ENCODE measurements around the gene FRAT2. TPM values are rescaled to one million over a fixed set of nuclear protein-coding genes. Genes with fewer than 3 reads are reported as not detected.

FRAT2 gene
- total and polyA plus RNA-seq, 2 of the 4 experiments (the other 2 are of a cell fraction) = 2.0 to 2.5 TPM

DNA sequence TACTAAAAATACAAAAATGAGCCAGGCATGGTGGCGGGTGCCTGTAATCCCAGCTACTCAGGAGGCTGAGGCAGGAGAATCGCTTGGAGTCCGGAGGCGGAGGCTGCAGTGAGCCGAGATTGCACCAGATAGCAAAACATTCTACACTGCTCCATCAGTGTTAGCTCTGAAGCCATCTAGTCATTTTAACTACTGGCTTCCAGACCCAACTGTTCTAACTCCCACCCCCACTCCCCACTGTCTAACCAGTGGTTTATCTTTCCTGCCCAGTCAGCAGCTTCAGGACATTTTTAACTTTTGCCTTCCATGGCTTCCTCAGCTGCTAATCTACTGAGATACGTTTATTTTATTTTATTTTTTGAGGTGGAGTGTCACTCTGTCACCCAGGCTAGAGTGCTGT lies 21.6 kb downstream of the FRAT2 start:
- no peaks in the 10 kb centered on the region for H3K27me3 ChIP-seq (ENCODE audit: control insufficient read depth, insufficient read depth, low read length)
- no peaks in the 10 kb centered on the region for H3K36me3 ChIP-seq (ENCODE audit: control insufficient read depth, insufficient read depth, low read length)
- in situ Hi-C loops (cut with MboI; ENCODE audit: low sequenced_read_pairs) (no loop called here), dilution Hi-C loops (cut with HindIII; ENCODE audit: low sequenced_read_pairs, unreplicated experiment) (no loop called here), intact Hi-C loops (cut with micrococcal nuclease) (no loop called here)
- no peak overlapping the region for H3K9ac ChIP-seq (ENCODE audit: low read depth, low read length)
- POLR2A ChIA-PET (ENCODE audit: unreplicated experiment) = no interaction called here
- no peak overlapping the region for H2BK5ac ChIP-seq (ENCODE audit: low read depth, low read length, poor library complexity, severe bottlenecking)
- H2BK20ac ChIP-seq (ENCODE audit: low read depth, low read length) = no peak overlapping the region
- H3K4me3 ChIP-seq (ENCODE audit: insufficient read depth, low read depth, low read length) = no peak overlapping the region
- no peak overlapping the region for H2AK9ac ChIP-seq (replicated peaks; ENCODE audit: low read depth, low read length, poor library complexity)
- H3K18ac ChIP-seq (ENCODE audit: low read depth, low read length) = no peak overlapping the region
- H3K9me3 ChIP-seq (ENCODE audit: control insufficient read depth, insufficient read depth, low read length) = no peaks in the 10 kb centered on the region
- no peak overlapping the region for H4K91ac ChIP-seq (ENCODE audit: insufficient read depth, low read depth, low read length)
- no peak overlapping the region for H2BK120ac ChIP-seq (ENCODE audit: low read depth, low read length)
- no peaks in the 10 kb centered on the region for H3K79me1 ChIP-seq (ENCODE audit: low read depth in 1 of 2, low read length in 2 of 2)
- BruUV-seq (replicated peaks) = no TSS peak
- no peak overlapping the region for H3K56ac ChIP-seq (ENCODE audit: extremely low read depth, insufficient read depth, low read length)
- no peak overlapping the region for H3K14ac ChIP-seq (replicated peaks; ENCODE audit: low read depth, low read length)
- no peak overlapping the region for H2AFZ ChIP-seq (replicated peaks; ENCODE audit: low read length, poor library complexity)
- CTCF ChIA-PET = no interaction called here
- TF ChIP-seq RCOR1 (IDR thresholded peaks at IDR 0.05; ENCODE audit: insufficient replicate concordance, low read length) (no peak), MAZ (IDR thresholded peaks at IDR 0.05; ENCODE audit: borderline replicate concordance, low read depth, low read length) (no peak), FOS (IDR thresholded peaks at IDR 0.05; ENCODE audit: low read depth, low read length) (no peak), MXI1 (IDR thresholded peaks at IDR 0.05; ENCODE audit: borderline replicate concordance, low read depth, low read length) (no peak), BHLHE40 (IDR thresholded peaks at IDR 0.05; ENCODE audit: low read depth, low read length) (no peak), CHD1 (IDR thresholded peaks at IDR 0.05; ENCODE audit: low read depth, low read length) (no peak), CEBPB (IDR thresholded peaks at IDR 0.05; ENCODE audit: low read depth, low read length) (no peak), RAD21 (IDR thresholded peaks at IDR 0.05; ENCODE audit: low read length) (no peak), NFE2L2 (IDR thresholded peaks at IDR 0.05; ENCODE audit: low read depth, low read length) (no peak), RFX5 (IDR thresholded peaks at IDR 0.05; ENCODE audit: low read depth, low read length) (no peak), MAFK (IDR thresholded peaks at IDR 0.05; ENCODE audit: low read depth, low read length) (no peak), SMC3 (IDR thresholded peaks at IDR 0.05; ENCODE audit: low read depth, low read length) (no peak), POLR2A (IDR thresholded peaks at IDR 0.05; ENCODE audit: low read depth, low read length) (no peak)
- TF ChIP-seq, protein P1, sequence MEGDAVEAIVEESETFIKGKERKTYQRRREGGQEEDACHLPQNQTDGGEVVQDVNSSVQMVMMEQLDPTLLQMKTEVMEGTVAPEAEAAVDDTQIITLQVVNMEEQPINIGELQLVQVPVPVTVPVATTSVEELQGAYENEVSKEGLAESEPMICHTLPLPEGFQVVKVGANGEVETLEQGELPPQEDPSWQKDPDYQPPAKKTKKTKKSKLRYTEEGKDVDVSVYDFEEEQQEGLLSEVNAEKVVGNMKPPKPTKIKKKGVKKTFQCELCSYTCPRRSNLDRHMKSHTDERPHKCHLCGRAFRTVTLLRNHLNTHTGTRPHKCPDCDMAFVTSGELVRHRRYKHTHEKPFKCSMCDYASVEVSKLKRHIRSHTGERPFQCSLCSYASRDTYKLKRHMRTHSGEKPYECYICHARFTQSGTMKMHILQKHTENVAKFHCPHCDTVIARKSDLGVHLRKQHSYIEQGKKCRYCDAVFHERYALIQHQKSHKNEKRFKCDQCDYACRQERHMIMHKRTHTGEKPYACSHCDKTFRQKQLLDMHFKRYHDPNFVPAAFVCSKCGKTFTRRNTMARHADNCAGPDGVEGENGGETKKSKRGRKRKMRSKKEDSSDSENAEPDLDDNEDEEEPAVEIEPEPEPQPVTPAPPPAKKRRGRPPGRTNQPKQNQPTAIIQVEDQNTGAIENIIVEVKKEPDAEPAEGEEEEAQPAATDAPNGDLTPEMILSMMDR (conservative IDR thresholded peaks at IDR 0.05; ENCODE audit: low read depth, low read length) = no peak
- TF ChIP-seq, protein P2, sequence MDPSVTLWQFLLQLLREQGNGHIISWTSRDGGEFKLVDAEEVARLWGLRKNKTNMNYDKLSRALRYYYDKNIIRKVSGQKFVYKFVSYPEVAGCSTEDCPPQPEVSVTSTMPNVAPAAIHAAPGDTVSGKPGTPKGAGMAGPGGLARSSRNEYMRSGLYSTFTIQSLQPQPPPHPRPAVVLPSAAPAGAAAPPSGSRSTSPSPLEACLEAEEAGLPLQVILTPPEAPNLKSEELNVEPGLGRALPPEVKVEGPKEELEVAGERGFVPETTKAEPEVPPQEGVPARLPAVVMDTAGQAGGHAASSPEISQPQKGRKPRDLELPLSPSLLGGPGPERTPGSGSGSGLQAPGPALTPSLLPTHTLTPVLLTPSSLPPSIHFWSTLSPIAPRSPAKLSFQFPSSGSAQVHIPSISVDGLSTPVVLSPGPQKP (IDR thresholded peaks at IDR 0.05; ENCODE audit: borderline replicate concordance, low read depth, low read length) = no peak
- TF ChIP-seq, protein P3, sequence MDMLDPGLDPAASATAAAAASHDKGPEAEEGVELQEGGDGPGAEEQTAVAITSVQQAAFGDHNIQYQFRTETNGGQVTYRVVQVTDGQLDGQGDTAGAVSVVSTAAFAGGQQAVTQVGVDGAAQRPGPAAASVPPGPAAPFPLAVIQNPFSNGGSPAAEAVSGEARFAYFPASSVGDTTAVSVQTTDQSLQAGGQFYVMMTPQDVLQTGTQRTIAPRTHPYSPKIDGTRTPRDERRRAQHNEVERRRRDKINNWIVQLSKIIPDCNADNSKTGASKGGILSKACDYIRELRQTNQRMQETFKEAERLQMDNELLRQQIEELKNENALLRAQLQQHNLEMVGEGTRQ (IDR thresholded peaks at IDR 0.05; ENCODE audit: low read depth, low read length) = no peak
- DNase-seq = no peak
- H3K23ac ChIP-seq (ENCODE audit: low read depth, low read length) = no peak overlapping the region
- WGBS, 2 experiments (ENCODE audit: extremely low coverage in 2 of 2, insufficient read length in 1 of 2) = 80% methylated on average over 1 of the region's 6 CpGs; no CpG with 5 or more reads in 1 of the 2 experiments
- no peaks in the 10 kb centered on the region for H3K4me1 ChIP-seq (ENCODE audit: control insufficient read depth, insufficient read depth, low read length)
- no peak overlapping the region for H2AK5ac ChIP-seq (ENCODE audit: low read depth, low read length)
- H4K20me1 ChIP-seq (ENCODE audit: insufficient read depth, low read length) = no peaks in the 10 kb centered on the region
- H3K4ac ChIP-seq (ENCODE audit: low read depth, low read length) = no peak overlapping the region
- H4K8ac ChIP-seq (ENCODE audit: low read depth in 2 of 2, low read length in 2 of 2) = no peak overlapping the region
- no peaks in the 10 kb centered on the region for H3K9me1 ChIP-seq (ENCODE audit: insufficient read depth, low read length)
- H3K4me2 ChIP-seq (ENCODE audit: low read depth, low read length) = no peak overlapping the region
- no peak overlapping the region for H3K27ac ChIP-seq (ENCODE audit: insufficient read depth, low read length)
- no peak overlapping the region for H4K5ac ChIP-seq (ENCODE audit: low read depth, low read length)
- H2BK15ac ChIP-seq (ENCODE audit: low read depth, low read length) = no peak overlapping the region
- no peak for ATAC-seq (ENCODE audit: low read depth)
